PC-9 (cell line): ENCODE measurements around the gene CLCN1. TPM values are rescaled to one million over a fixed set of nuclear protein-coding genes. Genes with fewer than 3 reads are reported as not detected.

Experiments used
- BruUV-seq: library from RNA; stranded (reverse); fragments of 400-500 nt; replicated peaks from 2 replicates; lab custom pipeline; 2021; lab: Mats Ljungman, UMichigan
- CTCF ChIA-PET: fragments of 300-600 bp; sonication (Branson Sonifier 250); formaldehyde crosslinking; loops from one replicate; lab custom pipeline; 2022; ENCODE audit warnings: antibody characterized with exemption; lab: Charles Lee
- POLR2A ChIA-PET: fragments of 300-600 bp; sonication (Branson Sonifier 250); formaldehyde crosslinking; loops from one replicate; lab custom pipeline; 2022; ENCODE audit warnings: antibody characterized with exemption; ENCODE audit not compliant: unreplicated experiment; lab: Charles Lee
- DNase-seq, 2 experiments: peaks; one replicate each; pipeline versions ENCODE4 v3.0.0 to v3.0.0-alpha.2; 2015 to 2022; ENCODE audit warnings: mixed read lengths in 1 of 2
- H2AFZ ChIP-seq: fragments of 200-600 bp; sonication (generic); 2 replicates; pipeline ENCODE4 v1.8.1; 2017; ENCODE audit warnings: antibody characterized with exemption
- H3F3A ChIP-seq: fragments of 200-600 bp; sonication (generic); 2 replicates; pipeline ENCODE4 v1.8.1; 2017; ENCODE audit warnings: antibody characterized with exemption, mild to moderate bottlenecking, low read depth; ENCODE audit not compliant: insufficient read depth
- H3K27ac ChIP-seq: fragments of 200-600 bp; sonication (generic); 2 replicates; pipeline ENCODE4 v1.6.1; 2016; ENCODE audit warnings: mixed run types
- H3K27me3 ChIP-seq: fragments of 200-600 bp; sonication (generic); 2 replicates; pipeline ENCODE4 v1.6.1; 2016; ENCODE audit warnings: low read depth, mixed run types; ENCODE audit not compliant: insufficient read depth
- H3K36me3 ChIP-seq: fragments of 200-600 bp; sonication (generic); 2 replicates; pipeline ENCODE4 v1.6.1; 2016; ENCODE audit warnings: low read depth, mixed run types
- H3K4me1 ChIP-seq: fragments of 200-600 bp; sonication (generic); replicated peaks from 2 replicates; pipeline ENCODE4 v1.6.1; 2016; ENCODE audit warnings: mixed run types; ENCODE audit not compliant: insufficient read depth
- H3K4me2 ChIP-seq: fragments of 200-600 bp; sonication (generic); 2 replicates; pipeline ENCODE4 v1.6.1; 2017; ENCODE audit warnings: mixed run types
- H3K4me3 ChIP-seq: fragments of 200-600 bp; sonication (generic); 2 replicates; pipeline ENCODE4 v1.6.1; 2016; ENCODE audit warnings: mixed run types
- H3K79me2 ChIP-seq: fragments of 200-600 bp; sonication (generic); 2 replicates; pipeline ENCODE4 v1.6.1; 2017; ENCODE audit warnings: low read depth, mixed run types
- H3K9me2 ChIP-seq: fragments of 200-600 bp; sonication (generic); 2 replicates; pipeline ENCODE4 v1.8.1; 2017; ENCODE audit warnings: mild to moderate bottlenecking; ENCODE audit not compliant: insufficient read depth
- H3K9me3 ChIP-seq: fragments of 200-600 bp; sonication (generic); 2 replicates; pipeline ENCODE4 v1.8.1; 2016; ENCODE audit warnings: low read depth; ENCODE audit not compliant: insufficient read depth
- H4K20me1 ChIP-seq: fragments of 200-600 bp; sonication (generic); 2 replicates; pipeline ENCODE4 v1.8.1; 2017; ENCODE audit not compliant: insufficient read depth
- EZH2 ChIP-seq: fragments of 200-600 bp; sonication (generic); IDR thresholded peaks from 2 replicates; pipeline ENCODE4 v1.8.0; 2017; ENCODE audit warnings: antibody characterized with exemption, low read depth
- intact Hi-C: fragments of 100-400 bp; cut with micrococcal nuclease; formaldehyde crosslinking; loops from one replicate; pipeline ENCODE4 v1.10.0; 2022; ENCODE audit not compliant: unreplicated experiment
- total RNA-seq: library from RNA; stranded (reverse); gene quantifications from 2 replicates; pipeline ENCODE4 v1.2.3, GENCODE V29; 2021
- TF ChIP-seq, protein P1 (sequence below): fragments of 200-600 bp; sonication (generic); conservative IDR thresholded peaks from 2 replicates; pipeline ENCODE4 v1.6.1; 2017; ENCODE audit warnings: mixed run types, antibody characterized with exemption, mild to moderate bottlenecking, moderate library complexity

CLCN1 gene
- total RNA-seq, 1 experiment from 2014 or later = not detected

DNA sequence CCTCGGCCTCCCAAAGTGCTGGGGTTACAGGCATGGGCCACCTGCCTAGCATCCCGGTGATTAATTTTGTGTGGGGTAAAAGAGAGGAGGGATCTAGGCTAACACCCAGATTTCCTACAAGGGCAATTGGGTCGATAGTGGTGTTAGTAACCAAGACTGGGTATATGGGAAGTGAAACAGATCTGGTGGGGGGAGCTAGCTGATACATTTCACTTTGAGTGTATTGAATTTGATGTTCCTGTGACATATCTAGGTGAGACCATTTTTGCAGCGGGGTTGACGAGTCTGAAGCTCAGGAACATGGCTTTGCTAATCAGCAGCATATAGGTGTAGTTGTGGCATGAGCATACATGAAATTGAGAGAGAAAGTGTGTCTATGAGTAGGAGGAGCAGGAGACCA, 12.0 kb downstream of the CLCN1 start:
- ChIA-PET CTCF (interaction anchor here (1.1 kb wide), 1 partner anchor 8 kb away, joined by 3 read pairs; no protein-coding TSS in a partner anchor), POLR2A (no interaction called here)
- Histone ChIP-seq H3K4me1 (peaks cover 24% of the 10 kb centered on the region), H3K4me3 (no peak overlapping the region), H3K79me2 (no peaks in the 10 kb centered on the region), H3K27me3 (no peaks in the 10 kb centered on the region), H3K36me3 (no peaks in the 10 kb centered on the region), H3K27ac (no peak overlapping the region), H4K20me1 (no peaks in the 10 kb centered on the region), H3K9me3 (no peaks in the 10 kb centered on the region), H3K9me2 (no peaks in the 10 kb centered on the region), H2AFZ (no peak overlapping the region), H3F3A (peaks cover 16% of the 10 kb centered on the region; the same call in 1 of the 2 replicates), H3K4me2 (no peak overlapping the region)
- DNase-seq = no peak
- no TSS peak for BruUV-seq
- intact Hi-C loops = no loop called here
- TF ChIP-seq, protein P1, sequence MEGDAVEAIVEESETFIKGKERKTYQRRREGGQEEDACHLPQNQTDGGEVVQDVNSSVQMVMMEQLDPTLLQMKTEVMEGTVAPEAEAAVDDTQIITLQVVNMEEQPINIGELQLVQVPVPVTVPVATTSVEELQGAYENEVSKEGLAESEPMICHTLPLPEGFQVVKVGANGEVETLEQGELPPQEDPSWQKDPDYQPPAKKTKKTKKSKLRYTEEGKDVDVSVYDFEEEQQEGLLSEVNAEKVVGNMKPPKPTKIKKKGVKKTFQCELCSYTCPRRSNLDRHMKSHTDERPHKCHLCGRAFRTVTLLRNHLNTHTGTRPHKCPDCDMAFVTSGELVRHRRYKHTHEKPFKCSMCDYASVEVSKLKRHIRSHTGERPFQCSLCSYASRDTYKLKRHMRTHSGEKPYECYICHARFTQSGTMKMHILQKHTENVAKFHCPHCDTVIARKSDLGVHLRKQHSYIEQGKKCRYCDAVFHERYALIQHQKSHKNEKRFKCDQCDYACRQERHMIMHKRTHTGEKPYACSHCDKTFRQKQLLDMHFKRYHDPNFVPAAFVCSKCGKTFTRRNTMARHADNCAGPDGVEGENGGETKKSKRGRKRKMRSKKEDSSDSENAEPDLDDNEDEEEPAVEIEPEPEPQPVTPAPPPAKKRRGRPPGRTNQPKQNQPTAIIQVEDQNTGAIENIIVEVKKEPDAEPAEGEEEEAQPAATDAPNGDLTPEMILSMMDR = no peak
- no peak for TF ChIP-seq EZH2

DNA sequence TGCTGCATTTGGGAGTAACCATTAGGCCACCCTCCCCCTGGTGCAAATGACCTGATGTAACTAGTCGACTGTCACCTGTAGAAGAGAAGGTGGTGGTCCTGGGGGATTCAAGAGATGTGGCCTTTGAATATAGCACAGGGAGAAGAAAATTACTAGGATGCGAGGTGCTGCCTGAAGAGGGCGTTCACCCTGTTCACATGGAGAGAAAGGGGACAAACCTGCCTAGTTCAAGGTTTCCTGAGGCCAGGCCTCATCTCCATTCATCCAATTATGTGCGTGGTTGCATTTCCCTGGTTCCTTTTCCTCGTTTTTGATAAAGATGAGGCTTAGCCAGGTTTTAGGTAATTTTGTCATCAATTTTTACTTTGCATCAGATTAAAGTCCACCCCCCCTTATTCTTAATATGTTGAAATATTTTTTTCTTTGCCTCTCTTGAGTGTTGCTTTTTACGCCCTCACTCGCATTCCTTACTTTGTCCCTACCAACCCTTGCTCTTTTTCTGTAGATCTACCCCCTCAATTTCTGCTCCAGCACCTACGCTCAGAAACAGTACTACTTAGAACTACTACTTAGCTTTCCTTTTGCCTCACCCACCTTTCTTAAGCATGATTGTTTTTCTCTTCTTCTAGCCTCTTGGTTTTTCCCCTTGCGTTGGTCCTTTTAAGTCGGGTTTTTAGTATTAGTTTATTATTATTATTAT, 13.7 kb downstream of the CLCN1 start:
- POLR2A ChIA-PET = no interaction called here
- no peaks in the 10 kb centered on the region for H4K20me1 ChIP-seq
- H3K4me3 ChIP-seq = no peak overlapping the region
- H3K79me2 ChIP-seq = no peaks in the 10 kb centered on the region
- intact Hi-C loops = no loop called here
- H3K27me3 ChIP-seq = no peaks in the 10 kb centered on the region
- peaks cover 37% of the 10 kb centered on the region for H3K4me1 ChIP-seq
- no peak overlapping the region for H3K27ac ChIP-seq
- no peak for DNase-seq
- no TSS peak for BruUV-seq
- H3K4me2 ChIP-seq = no peak overlapping the region
- CTCF ChIA-PET = no interaction called here
- TF ChIP-seq EZH2 = no peak
- TF ChIP-seq, protein P1 = no peak
- no peak overlapping the region for H2AFZ ChIP-seq
- H3K9me2 ChIP-seq = no peaks in the 10 kb centered on the region
- H3F3A ChIP-seq = peaks cover 22% of the 10 kb centered on the region
- H3K9me3 ChIP-seq = no peaks in the 10 kb centered on the region
- no peaks in the 10 kb centered on the region for H3K36me3 ChIP-seq

DNA sequence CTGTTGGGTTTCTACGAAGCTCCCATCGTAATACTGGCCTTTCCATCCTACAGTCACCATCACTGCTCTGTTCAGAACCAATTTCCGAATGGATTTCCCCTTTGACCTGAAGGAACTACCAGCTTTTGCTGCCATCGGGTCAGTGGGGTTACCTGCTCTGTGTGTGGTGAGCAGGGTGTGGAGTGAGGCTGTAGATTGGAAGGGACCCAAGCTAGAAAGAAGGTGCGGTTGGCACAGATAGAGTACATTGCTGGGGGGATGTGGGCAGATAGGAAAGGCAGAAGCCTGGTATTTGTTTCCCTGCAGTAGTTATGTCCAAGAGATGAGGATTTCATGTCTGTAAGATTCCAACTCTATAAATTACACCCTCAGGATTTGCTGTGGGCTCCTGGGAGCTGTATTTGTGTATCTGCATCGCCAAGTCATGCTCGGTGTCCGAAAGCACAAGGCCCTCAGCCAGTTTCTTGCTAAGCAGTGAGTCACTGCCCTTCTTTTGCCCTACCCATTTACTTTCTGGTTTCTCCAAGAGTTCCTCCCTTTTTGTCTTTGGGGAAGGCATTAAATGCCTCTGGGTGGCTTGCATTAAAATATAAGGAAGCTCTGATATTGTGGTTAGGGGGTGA, 15.4 kb downstream of the CLCN1 start:
- no peaks in the 10 kb centered on the region for H3K36me3 ChIP-seq
- H3K9me3 ChIP-seq = no peaks in the 10 kb centered on the region
- intact Hi-C loops = no loop called here
- H2AFZ ChIP-seq = peak overlapping the region; percentile 72; the same call in 1 of the 2 replicates
- TSS peak; percentile 78 for BruUV-seq
- H3K4me1 ChIP-seq = peaks cover 38% of the 10 kb centered on the region
- peak overlapping the region; percentile 87 for H3K27ac ChIP-seq
- peaks cover 22% of the 10 kb centered on the region for H3F3A ChIP-seq
- DNase-seq = peak; percentile 67 to 87
- CTCF ChIA-PET = interaction anchor here (0.6 to 0.8 kb wide), 4 partner anchors 9 to 51 kb away, joined by 3 read pairs; no protein-coding TSS in a partner anchor
- H3K9me2 ChIP-seq = no peaks in the 10 kb centered on the region
- no peaks in the 10 kb centered on the region for H3K27me3 ChIP-seq
- H3K4me3 ChIP-seq = peak overlapping the region; percentile 3; the same call in 1 of the 2 replicates
- POLR2A ChIA-PET = interaction anchor here (0.6 to 0.7 kb wide), 3 partner anchors 37 to 49 kb away, joined by 3 to 5 read pairs (median 4); partner anchors contain the start of gene CASP2
- TF ChIP-seq, protein P1 = no peak
- no peak for TF ChIP-seq EZH2
- H3K4me2 ChIP-seq = peak overlapping the region; percentile 49
- H4K20me1 ChIP-seq = no peaks in the 10 kb centered on the region
- H3K79me2 ChIP-seq = no peaks in the 10 kb centered on the region
